Ovary (tissue), 3 donors: ENCODE results near the gene RTTN.

Experiments used
- EP300 ChIP-seq: sonication (generic); formaldehyde crosslinking; IDR thresholded peaks from one replicate; pipeline ENCODE4 v1.6.1; 2017; ENCODE audit warnings: antibody characterized with exemption
- POLR2A ChIP-seq: fragments of 450-650 bp; IDR thresholded peaks from one replicate; pipeline ENCODE4 v1.6.1; 2017; ENCODE audit warnings: antibody characterized with exemption, mild to moderate bottlenecking, moderate library complexity
- TF ChIP-seq, protein P1 (sequence below), 3 donors: fragments of 450-650 bp in 2 of 3; fragments of 200-600 bp in 1 of 3; IDR thresholded peaks; one replicate each; pipeline versions ENCODE4 v1.5.1 to v1.8.0; 2016 to 2022; ENCODE audit warnings: antibody characterized with exemption in 3 of 3, mild to moderate bottlenecking in 1 of 3
- donor health status: DM: no; HTN: no; CAD: no.

DNA sequence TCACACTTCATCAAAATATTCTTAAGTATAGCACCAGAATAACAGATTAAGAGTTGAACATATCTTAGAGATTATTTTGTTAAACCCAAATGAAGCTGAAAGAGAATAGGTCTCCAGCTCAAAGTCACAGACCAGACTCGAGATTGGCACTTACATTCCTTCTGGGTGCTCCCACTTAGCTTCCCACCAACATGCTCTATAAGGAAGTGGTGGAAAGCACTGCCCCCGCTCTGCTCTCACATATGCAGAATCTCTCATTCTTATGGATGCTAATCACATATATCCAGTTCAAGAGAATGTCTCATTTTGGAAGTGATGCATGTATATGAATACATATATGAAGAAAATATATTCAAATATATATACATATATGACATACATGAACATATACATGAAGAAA lies 186.4 kb downstream of the RTTN start:
- TF ChIP-seq, protein P1, sequence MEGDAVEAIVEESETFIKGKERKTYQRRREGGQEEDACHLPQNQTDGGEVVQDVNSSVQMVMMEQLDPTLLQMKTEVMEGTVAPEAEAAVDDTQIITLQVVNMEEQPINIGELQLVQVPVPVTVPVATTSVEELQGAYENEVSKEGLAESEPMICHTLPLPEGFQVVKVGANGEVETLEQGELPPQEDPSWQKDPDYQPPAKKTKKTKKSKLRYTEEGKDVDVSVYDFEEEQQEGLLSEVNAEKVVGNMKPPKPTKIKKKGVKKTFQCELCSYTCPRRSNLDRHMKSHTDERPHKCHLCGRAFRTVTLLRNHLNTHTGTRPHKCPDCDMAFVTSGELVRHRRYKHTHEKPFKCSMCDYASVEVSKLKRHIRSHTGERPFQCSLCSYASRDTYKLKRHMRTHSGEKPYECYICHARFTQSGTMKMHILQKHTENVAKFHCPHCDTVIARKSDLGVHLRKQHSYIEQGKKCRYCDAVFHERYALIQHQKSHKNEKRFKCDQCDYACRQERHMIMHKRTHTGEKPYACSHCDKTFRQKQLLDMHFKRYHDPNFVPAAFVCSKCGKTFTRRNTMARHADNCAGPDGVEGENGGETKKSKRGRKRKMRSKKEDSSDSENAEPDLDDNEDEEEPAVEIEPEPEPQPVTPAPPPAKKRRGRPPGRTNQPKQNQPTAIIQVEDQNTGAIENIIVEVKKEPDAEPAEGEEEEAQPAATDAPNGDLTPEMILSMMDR (IDR thresholded peaks at IDR 0.05) = no peak
- TF ChIP-seq POLR2A = no peak
- TF ChIP-seq EP300 = no peak
